ENCODE measurements around the gene IL6R. TPM values are rescaled to one million over a fixed set of nuclear protein-coding genes. Genes with fewer than 3 reads are reported as not detected.
A peak's percentile ranks its signal among the peaks of the same experiment; 100 is the strongest.
"Not testable (repeated sequence)": the region's sequence is repeated elsewhere in the genome, so short reads cannot be mapped to it uniquely, and the experiment has no call there.

IL6R gene
- total RNA-seq, 1 donor from 2014 or later = 2.8 TPM

GRCh38 chr1:154407198-154408091, 2.3 kb downstream of the IL6R start:
- DNase-seq = no peak

GRCh38 chr1:154408174-154408777, 3.1 kb downstream of the IL6R start:
- no peak for DNase-seq

- DNase-seq = no peak
These were observed 5.2 kb downstream of the IL6R start for GRCh38 chr1:154410185-154410827.

- DNase-seq = no peak
These were observed 6.4 kb downstream of the IL6R start for GRCh38 chr1:154411525-154411924.

GRCh38 chr1:154413177-154413783, 8.1 kb downstream of the IL6R start:
- no peak for DNase-seq

GRCh38 chr1:154414606-154415005, 9.5 kb downstream of the IL6R start:
- DNase-seq = no peak

- DNase-seq = no peak
These were observed 11.6 kb downstream of the IL6R start for GRCh38 chr1:154416471-154417337.

GRCh38 chr1:154417338-154417608, 12.1 kb downstream of the IL6R start:
- DNase-seq = no peak

- no peak for DNase-seq
These were observed 13.1 kb downstream of the IL6R start for GRCh38 chr1:154418062-154418921.

- DNase-seq = no peak
These were observed 13.9 kb downstream of the IL6R start for GRCh38 chr1:154418923-154419619.

- DNase-seq = peak; percentile 71
These were observed 14.8 kb downstream of the IL6R start for GRCh38 chr1:154419620-154420571.

GRCh38 chr1:154420961-154421924, 16.1 kb downstream of the IL6R start:
- no peak for DNase-seq

GRCh38 chr1:154422049-154422448, 16.9 kb downstream of the IL6R start:
- not testable (repeated sequence) for DNase-seq

GRCh38 chr1:154422521-154422920, 17.4 kb downstream of the IL6R start:
- no peak for DNase-seq

- DNase-seq = no peak
These were observed 18.3 kb downstream of the IL6R start for GRCh38 chr1:154423304-154423987.

GRCh38 chr1:154423988-154424326, 18.8 kb downstream of the IL6R start:
- DNase-seq = no peak

- DNase-seq = no peak
These were observed 20.0 kb downstream of the IL6R start for GRCh38 chr1:154425172-154425571.

All from occipital lobe (tissue), 2 donors.